Measurements from ENCODE around the gene HS3ST4.
"Not testable (repeated sequence)": the region's sequence is repeated elsewhere in the genome, so short reads cannot be mapped to it uniquely, and the experiment has no call there.

The HS3ST4 gene

DNA sequence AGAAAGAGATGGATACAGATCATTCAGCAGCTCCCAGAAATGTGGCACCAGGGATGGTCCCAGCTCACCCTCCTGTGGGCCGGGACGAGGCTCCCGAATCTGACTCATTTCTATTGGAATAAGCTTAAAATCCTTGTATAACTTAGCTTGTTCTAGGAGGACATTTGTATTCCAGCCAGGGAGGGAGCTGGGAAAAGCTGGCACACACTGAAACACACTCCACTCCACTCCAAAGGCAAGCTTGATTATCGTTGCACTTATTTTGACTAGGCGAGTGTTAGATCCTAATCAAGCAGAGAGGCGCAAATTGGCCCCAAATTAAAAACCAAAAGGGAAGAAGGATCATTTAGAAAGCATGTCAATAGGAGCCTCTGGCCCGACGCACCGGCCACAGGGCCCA is 339.5 kb downstream of the HS3ST4 start:
- Histone ChIP-seq H3K4me3 (ENCODE audit: low read depth in 1 of 2, low read length in 2 of 2) (no peak overlapping the region), H3K9me3 (ENCODE audit: insufficient read depth, low read length, severe bottlenecking) (no peaks in the 10 kb centered on the region), H3K27me3 (ENCODE audit: insufficient read depth, low read length, poor library complexity) (no peaks in the 10 kb centered on the region), H3K79me2 (ENCODE audit: insufficient read depth, low read length) (no peaks in the 10 kb centered on the region), H4K20me1 (ENCODE audit: insufficient read depth, low read length) (no peaks in the 10 kb centered on the region), H3K27ac (ENCODE audit: low read length) (no peak overlapping the region), H3K36me3 (ENCODE audit: insufficient read depth, low read length) (no peaks in the 10 kb centered on the region), H3K4me1 (ENCODE audit: insufficient read depth, low read length) (no peaks in the 10 kb centered on the region), H3K4me2 (ENCODE audit: insufficient read depth, low read length) (no peak overlapping the region), H3K9ac (ENCODE audit: low read depth, low read length) (no peak overlapping the region), H2AFZ (ENCODE audit: low read depth, low read length) (no peak overlapping the region)
- no peak for DNase-seq
- ATAC-seq (ENCODE audit: insufficient read depth, low read depth) = no peak
- TF ChIP-seq, protein P1, sequence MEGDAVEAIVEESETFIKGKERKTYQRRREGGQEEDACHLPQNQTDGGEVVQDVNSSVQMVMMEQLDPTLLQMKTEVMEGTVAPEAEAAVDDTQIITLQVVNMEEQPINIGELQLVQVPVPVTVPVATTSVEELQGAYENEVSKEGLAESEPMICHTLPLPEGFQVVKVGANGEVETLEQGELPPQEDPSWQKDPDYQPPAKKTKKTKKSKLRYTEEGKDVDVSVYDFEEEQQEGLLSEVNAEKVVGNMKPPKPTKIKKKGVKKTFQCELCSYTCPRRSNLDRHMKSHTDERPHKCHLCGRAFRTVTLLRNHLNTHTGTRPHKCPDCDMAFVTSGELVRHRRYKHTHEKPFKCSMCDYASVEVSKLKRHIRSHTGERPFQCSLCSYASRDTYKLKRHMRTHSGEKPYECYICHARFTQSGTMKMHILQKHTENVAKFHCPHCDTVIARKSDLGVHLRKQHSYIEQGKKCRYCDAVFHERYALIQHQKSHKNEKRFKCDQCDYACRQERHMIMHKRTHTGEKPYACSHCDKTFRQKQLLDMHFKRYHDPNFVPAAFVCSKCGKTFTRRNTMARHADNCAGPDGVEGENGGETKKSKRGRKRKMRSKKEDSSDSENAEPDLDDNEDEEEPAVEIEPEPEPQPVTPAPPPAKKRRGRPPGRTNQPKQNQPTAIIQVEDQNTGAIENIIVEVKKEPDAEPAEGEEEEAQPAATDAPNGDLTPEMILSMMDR (IDR thresholded peaks at IDR 0.05; ENCODE audit: borderline replicate concordance, extremely low read depth, low read length, poor library complexity, severe bottlenecking) = no peak
- no peak for TF ChIP-seq EZH2 (IDR thresholded peaks at IDR 0.05; ENCODE audit: borderline replicate concordance, low read depth, low read length, severe bottlenecking)

GRCh38 chr16:26032661-26033060 is 340.9 kb downstream of the HS3ST4 start:
- H3K27me3 ChIP-seq (ENCODE audit: insufficient read depth, low read length, poor library complexity); H3K36me3 ChIP-seq (ENCODE audit: insufficient read depth, low read length); ATAC-seq (ENCODE audit: insufficient read depth, low read depth); H3K4me2 ChIP-seq (ENCODE audit: insufficient read depth, low read length); H3K27ac ChIP-seq (ENCODE audit: low read length); H2AFZ ChIP-seq (ENCODE audit: low read depth, low read length); H3K79me2 ChIP-seq (ENCODE audit: insufficient read depth, low read length); H3K9ac ChIP-seq (ENCODE audit: low read depth, low read length); H3K4me3 ChIP-seq (ENCODE audit: low read depth in 1 of 2, low read length in 2 of 2); H3K4me1 ChIP-seq (ENCODE audit: insufficient read depth, low read length); DNase-seq; H3K9me3 ChIP-seq (ENCODE audit: insufficient read depth, low read length, severe bottlenecking); H4K20me1 ChIP-seq (ENCODE audit: insufficient read depth, low read length): not testable (repeated sequence)

DNA sequence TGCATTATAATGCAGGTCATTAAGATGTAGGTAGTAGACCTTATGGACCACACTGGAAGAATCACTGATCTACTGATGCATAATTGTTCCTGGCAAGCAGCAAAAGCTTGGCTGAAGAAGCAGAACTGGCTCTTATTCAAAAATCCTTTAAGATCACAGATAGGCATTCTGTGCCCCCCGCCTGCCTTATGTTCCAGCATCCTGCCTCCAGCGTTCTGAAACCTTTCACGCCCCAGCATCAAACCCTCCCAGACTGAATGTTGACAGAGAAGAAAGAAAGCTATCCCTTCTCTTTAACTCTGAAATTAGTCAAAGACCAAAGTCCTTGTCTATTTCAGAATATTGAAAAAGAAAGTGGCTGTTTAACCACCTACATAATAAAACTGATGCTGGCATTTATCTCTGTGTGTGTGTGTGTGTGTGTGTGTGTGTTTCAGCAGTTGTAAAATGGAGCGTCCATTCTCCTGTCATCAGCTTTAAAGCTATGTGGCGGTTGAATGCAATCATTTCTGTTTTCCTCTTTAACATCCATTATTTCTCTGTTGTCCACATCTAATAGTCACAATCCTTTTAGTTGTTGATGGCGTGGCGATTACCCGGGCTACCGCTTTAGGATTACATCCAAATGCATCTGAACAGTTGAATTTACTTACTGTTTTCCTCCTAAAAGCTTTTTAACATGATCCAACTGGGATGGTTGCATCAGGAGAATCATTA is 350.4 kb downstream of the HS3ST4 start:
- H2AFZ ChIP-seq (ENCODE audit: low read depth, low read length) = no peak overlapping the region
- TF ChIP-seq, protein P1 (IDR thresholded peaks at IDR 0.05; ENCODE audit: borderline replicate concordance, extremely low read depth, low read length, poor library complexity, severe bottlenecking) = no peak
- TF ChIP-seq EZH2 (IDR thresholded peaks at IDR 0.05; ENCODE audit: borderline replicate concordance, low read depth, low read length, severe bottlenecking) = no peak
- no peak overlapping the region for H3K4me2 ChIP-seq (ENCODE audit: insufficient read depth, low read length)
- no peak overlapping the region for H3K9ac ChIP-seq (ENCODE audit: low read depth, low read length)
- no peaks in the 10 kb centered on the region for H3K4me1 ChIP-seq (ENCODE audit: insufficient read depth, low read length)
- DNase-seq = no peak
- H3K36me3 ChIP-seq (ENCODE audit: insufficient read depth, low read length) = no peaks in the 10 kb centered on the region
- H3K27me3 ChIP-seq (ENCODE audit: insufficient read depth, low read length, poor library complexity) = no peaks in the 10 kb centered on the region
- no peaks in the 10 kb centered on the region for H3K9me3 ChIP-seq (ENCODE audit: insufficient read depth, low read length, severe bottlenecking)
- no peak overlapping the region for H3K27ac ChIP-seq (ENCODE audit: low read length)
- no peaks in the 10 kb centered on the region for H3K79me2 ChIP-seq (ENCODE audit: insufficient read depth, low read length)
- H3K4me3 ChIP-seq (ENCODE audit: low read depth in 1 of 2, low read length in 2 of 2) = no peak overlapping the region
- ATAC-seq (ENCODE audit: insufficient read depth, low read depth) = no peak
- H4K20me1 ChIP-seq (ENCODE audit: insufficient read depth, low read length) = no peaks in the 10 kb centered on the region

GRCh38 chr16:26050472-26050871 is 358.7 kb downstream of the HS3ST4 start:
- no peak overlapping the region for H3K4me3 ChIP-seq (ENCODE audit: low read depth in 1 of 2, low read length in 2 of 2)
- DNase-seq (no peak), ATAC-seq (ENCODE audit: insufficient read depth, low read depth) (no peak)
- TF ChIP-seq, protein P1 (IDR thresholded peaks at IDR 0.05; ENCODE audit: borderline replicate concordance, extremely low read depth, low read length, poor library complexity, severe bottlenecking) = no peak
- TF ChIP-seq EZH2 (IDR thresholded peaks at IDR 0.05; ENCODE audit: borderline replicate concordance, low read depth, low read length, severe bottlenecking) = no peak
- no peaks in the 10 kb centered on the region for H4K20me1 ChIP-seq (ENCODE audit: insufficient read depth, low read length)
- no peaks in the 10 kb centered on the region for H3K4me1 ChIP-seq (ENCODE audit: insufficient read depth, low read length)
- H3K27ac ChIP-seq (ENCODE audit: low read length) = no peak overlapping the region
- H3K27me3 ChIP-seq (ENCODE audit: insufficient read depth, low read length, poor library complexity) = peaks cover 8% of the 10 kb centered on the region
- no peaks in the 10 kb centered on the region for H3K36me3 ChIP-seq (ENCODE audit: insufficient read depth, low read length)
- no peaks in the 10 kb centered on the region for H3K9me3 ChIP-seq (ENCODE audit: insufficient read depth, low read length, severe bottlenecking)
- H2AFZ ChIP-seq (ENCODE audit: low read depth, low read length) = no peak overlapping the region
- no peak overlapping the region for H3K4me2 ChIP-seq (ENCODE audit: insufficient read depth, low read length)
- H3K9ac ChIP-seq (ENCODE audit: low read depth, low read length) = no peak overlapping the region
- H3K79me2 ChIP-seq (ENCODE audit: insufficient read depth, low read length) = no peaks in the 10 kb centered on the region
